GM12892 (cell line): ENCODE results near the gene MPHOSPH9.

Experiments used
- POLR2A ChIP-seq: IDR thresholded peaks from 2 replicates; pipeline ENCODE4 v1.6.1; 2011; ENCODE audit warnings: low read depth, low read length, control low read depth
- POLR2AphosphoS5 ChIP-seq: IDR thresholded peaks from 2 replicates; pipeline ENCODE4 v1.6.1; 2011; ENCODE audit warnings: low read depth, low read length, control low read depth

DNA sequence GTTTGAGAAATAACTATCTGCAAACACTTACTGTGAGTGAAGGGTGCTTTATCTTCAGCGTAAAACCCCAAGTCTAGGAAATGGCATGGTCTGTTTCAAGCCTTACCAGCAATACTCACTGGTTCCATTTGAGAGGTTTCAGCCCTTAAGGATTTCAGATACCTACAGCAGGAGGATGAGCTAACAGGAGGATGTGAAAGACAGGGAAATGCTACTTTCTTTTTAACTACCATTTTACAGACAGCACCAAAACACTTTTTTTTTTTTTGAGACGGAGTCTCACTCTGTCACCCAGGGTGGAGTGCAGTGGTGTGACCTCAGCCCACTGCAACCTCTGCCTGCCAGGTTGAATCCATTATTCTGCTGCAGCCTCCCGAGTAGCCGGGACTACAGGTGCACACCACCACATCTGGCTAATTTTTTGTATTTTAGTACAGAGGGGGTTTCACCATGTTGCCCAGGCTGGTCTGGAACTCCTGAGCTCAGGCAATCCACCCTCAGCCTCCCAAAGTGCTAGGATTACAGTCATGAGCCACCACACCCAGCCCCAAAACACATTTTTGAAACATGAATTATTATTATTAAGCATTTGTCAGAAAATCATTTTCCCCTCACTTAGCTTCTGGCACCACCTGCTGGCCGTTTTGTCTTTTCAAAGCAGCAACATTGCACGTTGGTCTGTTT lies 4.8 kb upstream of the MPHOSPH9 start:
- no peak for TF ChIP-seq POLR2A
- TF ChIP-seq POLR2AphosphoS5 = no peak
